Ecto neural progenitor cell (in vitro differentiated cells): Measurements from ENCODE around the gene AMBRA1.

Source experiments
- DNase-seq: peaks from one replicate; pipeline ENCODE4 v3.0.0-alpha.2; 2018; ENCODE audit warnings: low spot score

AMBRA1 gene

DNA sequence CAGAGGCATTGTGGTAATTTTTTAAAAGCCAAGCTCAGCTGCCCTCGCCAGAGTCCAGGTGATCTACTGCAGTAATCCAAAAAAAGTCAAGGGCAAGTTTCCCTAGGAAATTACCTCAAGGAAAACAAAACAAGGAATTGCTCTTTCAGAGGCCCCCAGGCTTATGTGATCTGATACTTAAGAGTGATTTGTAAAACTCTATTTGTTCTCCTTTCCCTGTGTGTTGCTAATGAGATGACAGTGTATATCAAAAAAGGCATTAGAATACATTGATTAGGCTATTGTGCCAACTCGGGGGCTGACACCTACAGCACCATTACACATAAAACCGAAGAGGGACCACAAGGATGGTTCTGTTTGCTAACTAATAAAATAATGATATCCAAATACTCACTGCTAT is 157.7 kb downstream of the AMBRA1 start:
- DNase-seq = no peak

DNA sequence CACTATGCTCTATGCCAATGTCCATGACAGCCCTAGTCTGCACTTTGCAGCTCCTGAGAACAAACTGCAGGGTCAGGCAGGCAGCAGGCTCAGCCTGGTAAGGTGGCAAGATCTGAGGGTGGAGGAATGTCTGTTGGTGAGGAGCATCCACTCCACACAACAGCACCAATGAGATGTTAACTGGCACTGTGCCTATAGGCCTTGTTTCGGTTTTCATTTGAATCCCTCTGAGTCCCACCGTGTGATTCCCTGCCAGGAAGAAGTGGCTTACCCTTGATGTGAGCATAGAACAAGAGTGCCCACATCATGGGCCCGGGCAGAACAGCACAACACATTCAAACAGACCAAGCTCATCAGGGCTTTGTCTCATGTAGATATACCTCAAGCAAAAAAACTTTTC is 158.1 kb downstream of the AMBRA1 start:
- no peak for DNase-seq

DNA sequence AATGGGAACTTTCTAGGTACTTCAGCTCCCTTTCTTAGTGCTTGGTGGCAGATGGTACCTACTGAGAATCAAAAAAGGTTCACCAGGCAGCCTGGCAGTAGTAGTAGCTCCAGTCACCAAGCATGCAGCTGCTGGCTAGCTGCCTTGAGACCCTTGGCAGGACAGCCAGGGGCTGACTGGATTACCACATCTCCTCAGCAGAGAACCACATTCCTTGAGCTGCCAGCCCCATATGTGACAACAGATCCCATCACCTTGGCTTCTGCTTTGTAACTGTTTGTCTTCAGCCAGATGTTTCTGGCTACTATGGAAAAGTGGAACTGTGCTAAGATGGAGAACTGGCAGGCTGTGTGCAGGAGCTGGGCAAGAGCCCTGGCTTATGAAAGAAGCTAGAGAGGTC is 162.6 kb downstream of the AMBRA1 start:
- DNase-seq = no peak

DNA sequence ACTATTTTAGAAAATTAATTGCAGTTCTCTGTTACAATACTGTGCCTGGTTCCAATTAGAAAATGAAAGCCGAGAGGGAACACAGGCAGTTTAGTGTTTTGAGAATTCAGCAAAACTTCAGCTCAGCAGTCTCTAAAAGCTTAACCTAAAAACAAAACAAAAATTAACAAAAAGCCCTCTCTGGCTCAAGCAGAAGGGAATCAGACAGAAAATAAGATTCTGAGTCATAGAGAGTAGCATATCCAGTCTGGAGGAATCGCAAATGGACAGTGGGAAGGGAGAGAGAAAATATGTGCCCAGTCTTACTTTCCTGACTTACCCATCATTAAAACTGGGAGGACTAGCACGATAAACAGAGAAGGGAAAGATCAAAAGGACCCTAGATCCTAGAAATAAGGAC is 164.1 kb downstream of the AMBRA1 start:
- no peak for DNase-seq

DNA sequence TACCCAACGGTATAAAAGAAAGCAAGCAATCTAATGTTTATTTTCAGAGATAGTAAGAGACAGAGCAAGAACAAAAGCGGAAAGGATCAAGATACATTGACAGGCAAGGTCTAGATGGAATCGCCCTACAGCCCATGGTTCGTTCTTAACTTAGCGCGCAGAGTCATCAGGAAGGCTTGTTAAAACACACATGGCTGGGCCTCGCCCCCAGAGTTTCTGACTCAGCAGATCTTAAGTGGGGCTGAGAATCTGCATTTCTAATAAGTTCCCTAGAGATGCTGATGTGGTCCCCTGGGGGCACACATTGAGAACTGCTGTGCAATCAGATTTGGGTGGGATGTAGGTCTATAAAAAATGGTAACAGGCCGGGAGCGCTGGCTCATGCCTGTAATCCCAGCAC is 166.5 kb downstream of the AMBRA1 start:
- DNase-seq = no peak

DNA sequence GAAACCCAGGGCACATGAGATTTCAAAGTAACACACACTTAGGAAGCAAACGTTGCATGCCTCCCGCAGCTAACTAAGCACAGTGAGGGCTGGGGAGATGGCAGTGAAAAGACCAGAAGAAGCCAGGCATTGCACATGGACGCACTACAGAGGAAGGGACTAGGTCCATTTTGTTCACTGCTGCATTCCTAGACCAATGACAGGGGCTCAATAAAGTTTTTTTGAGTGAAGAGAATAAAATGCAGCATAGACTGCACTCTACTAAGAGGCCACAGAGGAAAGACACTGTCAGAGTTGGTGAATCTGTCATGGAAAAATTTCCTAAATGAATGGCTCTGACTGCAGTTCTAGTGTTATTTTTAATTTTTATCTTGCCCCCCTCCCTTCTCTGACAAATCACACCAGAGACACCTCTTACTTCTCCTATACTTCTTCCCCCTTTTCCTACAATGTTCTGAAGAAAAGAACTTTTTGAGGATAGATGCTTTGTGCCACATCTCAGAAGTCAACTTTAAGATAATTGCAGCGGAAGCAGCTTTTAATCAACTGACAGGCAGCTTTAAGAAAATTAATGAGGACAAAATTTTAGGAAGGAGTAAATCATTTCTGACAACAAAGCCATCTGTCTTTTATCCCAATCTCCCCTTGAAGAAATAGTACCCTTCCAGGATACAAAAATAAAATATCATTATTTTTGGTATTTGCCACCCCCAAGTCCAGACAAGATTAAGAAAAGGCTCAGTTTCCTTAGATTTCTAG is 167.4 kb downstream of the AMBRA1 start:
- no peak for DNase-seq

DNA sequence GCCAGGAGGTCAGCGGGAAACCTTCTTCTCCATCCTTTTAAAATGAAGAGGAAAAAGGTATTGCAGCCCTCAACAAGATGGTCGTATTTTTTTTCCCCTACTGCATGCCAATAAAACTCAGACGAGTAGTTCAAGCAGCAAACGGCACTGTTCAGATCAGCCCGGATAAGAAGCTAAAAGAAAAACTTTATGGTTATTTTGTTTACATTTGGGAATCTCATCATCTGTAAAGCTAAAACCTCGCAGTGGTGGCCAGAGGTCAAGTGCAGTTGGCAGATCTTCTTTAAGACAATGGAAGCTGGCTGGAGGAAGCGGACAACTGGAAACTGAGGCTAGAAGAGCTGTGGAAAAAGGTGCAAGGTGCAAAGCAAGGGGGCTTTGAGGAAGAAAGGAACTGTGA is 171.2 kb downstream of the AMBRA1 start:
- no peak for DNase-seq

DNA sequence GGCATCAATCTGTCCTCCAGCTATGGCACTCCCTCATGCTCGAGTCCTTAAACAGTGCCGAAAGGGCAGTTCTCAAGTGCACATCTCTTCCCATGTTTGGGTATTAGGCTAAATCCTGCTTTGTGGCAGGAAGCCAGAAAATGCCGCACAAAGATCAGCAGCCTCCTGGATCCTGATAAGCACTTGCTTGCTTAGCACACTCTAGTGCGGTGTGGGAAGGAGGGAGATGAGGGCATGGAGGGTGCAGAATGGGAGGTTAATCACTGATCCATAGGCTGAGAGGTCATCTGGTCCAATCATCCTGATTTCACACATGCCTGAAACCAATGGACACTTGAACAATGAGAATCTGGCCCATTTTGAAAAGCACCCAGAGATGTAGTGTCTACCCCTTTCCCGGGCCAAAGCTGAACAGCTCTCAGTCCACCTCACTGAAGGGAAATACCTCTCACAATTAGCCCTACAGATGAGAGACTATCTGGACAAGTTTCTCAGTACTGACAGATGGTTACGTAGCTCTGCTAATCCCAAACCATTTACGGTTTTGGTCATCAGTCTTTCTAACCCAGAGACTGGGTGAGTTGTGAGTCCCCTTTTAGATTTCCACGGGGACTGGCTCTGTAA is 172.5 kb downstream of the AMBRA1 start:
- no peak for DNase-seq

DNA sequence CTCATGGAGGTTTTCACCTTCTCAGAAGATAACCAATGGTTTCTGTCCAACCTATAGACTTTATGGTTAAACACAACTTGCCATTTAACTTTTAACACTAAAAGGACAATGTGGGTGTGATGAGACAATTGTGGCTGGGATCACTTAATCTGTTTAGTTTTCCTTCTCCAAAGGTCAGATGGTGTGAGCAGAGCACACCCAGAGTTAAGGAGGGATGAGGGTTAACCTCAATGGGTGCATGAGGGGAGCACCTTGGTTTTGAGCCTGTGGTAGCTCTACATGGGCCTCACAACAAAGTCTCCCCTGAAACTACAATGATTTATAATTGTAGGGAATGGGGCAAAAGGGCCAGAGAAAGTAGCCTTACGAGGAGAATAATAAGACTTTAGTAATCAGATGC is 173.3 kb downstream of the AMBRA1 start:
- no peak for DNase-seq

DNA sequence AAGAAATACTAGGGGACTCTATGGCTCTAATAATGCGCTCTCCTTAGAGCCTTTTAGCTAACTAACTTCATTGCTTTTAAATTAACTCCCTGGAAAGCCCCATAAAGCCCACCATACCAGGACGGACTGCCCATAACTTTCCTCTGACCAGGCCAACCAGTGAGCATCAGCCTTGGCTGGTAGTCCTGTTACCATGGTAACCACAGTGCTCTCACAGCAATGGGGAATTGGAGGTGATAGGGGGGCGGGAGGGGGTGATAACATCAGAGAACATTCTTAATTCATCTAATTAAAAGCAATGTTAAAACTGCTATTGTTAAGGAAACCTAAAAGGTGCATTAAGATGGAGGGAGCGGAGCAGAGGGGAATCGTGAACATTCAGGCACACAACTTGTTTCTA is 175.1 kb downstream of the AMBRA1 start:
- no peak for DNase-seq

DNA sequence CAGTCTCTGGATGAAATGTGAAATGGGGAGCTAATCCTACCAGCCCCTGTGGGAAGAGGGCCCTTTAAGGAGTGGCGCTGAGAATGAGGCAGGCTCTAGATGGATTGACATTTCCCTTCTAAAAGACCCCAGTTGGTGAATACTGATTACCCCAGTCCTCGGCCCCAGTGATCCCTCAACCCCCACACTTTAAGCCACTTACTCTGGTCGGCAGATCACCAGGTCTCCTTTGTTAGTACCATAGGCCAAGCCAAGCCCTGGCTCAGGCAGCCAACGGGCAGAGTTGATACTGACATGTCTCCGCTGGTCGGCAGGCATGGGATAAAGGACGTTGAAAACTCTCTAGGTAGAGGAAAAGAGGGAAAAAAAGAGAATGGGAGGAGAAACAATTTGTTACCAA is 176.1 kb downstream of the AMBRA1 start:
- DNase-seq = peak; percentile 75

DNA sequence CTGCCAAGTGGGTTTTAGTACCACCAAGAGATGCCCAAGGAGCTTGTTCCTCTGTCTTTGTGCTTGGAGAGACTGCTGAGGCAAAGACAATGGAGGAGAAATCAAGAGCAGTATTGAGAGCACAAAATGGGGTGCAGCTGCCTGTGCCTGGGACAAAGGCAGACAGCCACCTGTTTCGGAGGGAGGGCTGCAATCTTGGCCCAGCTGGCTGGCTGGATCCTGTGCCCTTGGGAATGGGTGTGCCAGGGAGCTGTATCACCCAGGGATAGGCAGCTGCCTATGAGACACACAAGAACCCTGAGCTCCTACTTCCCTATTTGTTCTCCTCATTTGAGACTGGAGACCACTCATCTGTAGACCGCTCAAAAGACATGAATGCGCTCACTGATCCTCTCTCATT is 178.9 kb downstream of the AMBRA1 start:
- DNase-seq = no peak

DNA sequence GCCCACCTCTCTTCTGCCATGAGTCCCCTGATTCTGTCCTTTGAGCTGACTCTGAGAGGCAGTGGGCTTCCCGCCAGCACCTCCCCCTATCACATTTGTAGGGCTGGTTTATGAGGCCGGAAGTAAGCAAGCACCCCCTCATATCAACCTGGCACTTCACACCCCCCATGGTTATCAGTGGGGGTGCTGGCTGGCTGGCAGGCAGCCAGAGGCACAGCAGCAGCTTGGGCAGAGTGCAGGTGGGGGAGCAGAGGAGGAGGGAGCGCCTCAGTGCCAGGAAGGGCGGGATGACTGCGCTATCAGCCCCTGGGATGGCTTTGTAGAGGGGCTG is 179.4 kb downstream of the AMBRA1 start:
- DNase-seq = no peak

DNA sequence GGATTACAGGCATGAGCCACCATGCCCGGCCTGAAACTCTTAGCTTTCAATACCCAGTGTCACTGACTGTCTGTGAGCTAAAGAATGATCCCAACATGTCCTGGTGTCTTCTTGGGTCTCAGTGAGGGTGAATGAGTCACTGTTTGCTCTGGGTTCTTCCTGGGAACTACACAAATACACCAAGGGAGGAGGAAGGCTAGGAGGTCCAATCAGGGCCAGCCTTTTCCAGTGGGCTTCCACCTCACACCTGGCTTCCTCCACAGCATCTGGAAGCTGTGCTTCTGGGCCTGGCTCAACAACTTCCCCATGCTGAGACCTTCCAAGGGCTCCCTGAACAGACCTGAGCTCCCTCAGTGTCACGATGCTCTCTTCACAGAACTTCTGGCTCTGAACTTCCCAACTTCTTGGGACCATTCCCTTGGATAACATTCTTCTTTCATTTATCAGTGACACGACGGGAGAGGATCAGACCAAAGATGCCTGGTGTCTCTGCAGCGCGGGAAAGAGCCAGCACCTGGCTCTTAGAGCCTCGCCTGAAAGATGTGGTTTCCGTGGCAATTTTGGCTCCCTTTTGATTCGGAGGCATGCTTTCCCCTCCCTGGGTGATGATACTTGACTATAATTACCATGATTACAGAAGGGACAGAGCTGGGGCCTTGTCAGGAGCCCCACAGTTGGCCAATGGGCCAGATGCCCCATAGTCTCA is 179.9 kb downstream of the AMBRA1 start:
- DNase-seq = no peak

DNA sequence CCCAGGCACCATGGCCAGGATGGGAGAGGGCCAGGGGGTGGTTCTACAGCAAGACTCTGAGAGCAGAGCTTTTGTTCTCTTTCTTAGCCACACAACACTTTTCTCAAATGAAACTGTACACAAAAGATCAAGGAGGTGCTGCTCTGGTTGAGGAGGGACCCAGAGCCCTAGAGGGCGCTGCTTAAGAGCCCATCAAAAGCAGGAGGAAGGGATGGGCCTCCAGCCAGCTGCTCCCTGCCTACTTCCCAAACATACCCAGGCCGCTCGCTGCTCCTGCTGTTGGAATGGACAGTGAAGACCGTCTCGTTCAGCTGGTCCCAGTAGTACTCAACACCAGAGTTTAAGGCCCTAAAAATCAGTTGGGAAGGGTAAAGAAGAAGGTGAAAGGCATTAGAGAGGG is 183.8 kb downstream of the AMBRA1 start:
- peak; percentile 72 for DNase-seq

DNA sequence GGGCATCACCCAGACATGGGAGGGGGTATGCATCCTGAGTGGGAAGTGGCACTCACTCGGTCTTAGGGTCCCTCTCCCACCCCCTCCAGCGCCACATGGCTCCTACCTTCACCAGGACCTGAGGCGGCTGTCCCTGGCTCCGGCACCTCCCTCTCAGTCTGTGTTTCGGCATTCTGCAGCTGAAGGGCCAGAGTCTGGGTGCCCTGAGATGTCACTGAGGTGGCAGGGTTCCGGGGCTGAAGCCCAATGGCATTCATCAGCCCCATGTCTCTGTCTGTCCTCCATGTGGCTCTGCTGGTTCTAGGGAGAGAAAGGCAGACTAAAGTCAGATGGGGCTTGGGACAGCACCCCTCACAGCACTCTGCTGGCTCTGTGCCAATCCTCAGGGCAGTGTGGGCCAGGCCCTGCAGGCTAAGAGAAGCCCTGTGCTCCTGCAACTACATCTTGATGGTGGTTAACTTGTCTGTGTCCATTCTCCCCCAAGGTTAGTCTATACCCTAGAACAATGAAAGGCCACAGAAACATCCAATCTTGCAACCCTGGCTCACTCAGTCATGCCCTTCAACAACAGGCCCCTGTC is 185.3 kb downstream of the AMBRA1 start:
- no peak for DNase-seq

DNA sequence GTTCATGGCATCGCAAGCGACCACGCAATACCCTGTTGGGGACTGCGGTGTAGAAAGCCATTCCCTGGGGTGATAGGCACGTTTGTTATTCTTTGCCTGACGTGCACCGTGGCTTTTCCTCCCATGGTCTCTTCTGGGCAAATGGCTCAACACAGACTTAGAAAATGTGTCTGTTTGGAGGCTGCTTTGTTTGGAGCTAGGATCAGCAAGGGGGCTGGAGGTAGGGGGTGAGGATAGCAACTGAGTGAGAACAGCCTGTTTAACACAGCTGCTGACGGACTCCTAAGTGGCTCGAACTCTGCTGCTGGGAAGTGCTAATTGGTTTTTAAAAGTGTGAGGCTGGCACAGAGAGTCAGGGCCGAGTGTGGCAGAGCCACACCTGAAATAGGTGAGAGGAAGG is 186.2 kb downstream of the AMBRA1 start:
- DNase-seq = no peak

DNA sequence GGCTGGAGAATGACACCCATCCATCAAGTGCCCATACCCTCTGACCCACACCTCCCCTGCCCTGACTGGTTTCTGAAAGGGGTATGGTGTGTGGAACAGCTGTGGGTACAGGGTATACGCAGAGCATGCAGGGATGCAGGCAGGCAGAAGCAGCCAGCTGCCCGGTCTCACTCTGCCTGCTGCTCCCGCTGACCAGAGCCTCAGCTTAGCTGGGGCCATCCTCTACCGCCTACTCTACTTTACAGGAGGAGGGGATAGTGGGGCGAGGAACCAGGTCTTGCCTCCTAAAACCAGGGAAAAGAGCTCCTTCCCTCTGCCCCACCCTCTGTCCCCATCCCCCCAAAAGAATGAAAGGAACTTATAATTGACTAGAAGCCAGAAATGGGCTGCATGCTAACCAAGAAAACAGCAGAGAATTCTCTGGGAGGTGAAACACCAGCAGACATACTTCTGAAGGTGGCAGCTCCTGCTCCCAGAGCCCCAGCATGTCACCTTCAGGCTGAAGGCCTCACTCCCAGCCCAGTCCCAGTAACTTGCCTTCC is 189.3 kb downstream of the AMBRA1 start:
- DNase-seq = no peak

DNA sequence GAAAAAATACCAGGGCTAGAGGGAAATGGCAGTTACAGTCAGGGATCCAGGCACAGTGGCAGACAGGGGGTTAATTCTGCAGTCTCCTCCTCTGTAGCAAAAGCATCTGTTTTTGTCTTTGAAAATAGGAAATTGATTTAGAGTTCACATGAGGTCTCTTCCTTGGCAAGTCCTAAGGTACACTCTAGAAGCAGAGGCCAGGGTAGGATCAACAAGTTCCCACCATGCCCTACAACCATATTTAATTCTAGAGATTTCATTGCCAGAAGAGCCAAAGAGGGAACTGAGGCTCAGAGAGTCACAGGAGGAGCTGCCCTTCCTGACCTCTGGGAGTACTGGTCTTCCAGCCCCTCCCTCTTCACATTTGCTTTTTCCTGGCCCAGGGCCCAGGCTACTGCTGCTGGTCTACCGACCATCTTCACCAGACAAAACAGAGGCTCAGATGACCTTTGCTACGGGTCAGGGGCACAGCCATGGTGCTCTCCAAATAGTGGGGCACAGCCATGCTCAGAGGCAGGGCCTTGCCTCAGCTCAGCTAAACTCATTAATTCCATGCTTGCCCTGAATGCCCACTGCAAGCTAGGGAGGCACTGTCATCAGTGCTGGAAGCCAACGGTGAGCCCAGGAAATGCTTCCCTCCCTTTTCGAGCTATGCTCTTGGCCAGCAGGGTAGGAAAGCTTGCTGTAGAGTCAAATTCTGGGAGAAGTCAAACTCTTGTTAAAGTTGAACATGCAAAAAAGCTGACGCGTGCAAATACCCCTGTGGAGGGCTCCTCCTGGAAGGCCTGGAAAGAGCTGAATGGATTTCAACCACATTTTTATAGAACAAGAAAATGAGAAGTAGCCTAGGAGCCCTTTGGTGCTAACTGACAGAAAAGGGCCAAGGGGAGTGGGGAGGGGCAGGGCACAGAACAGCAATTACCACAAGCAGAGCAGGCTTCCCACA is 190.6 kb downstream of the AMBRA1 start:
- DNase-seq = no peak

DNA sequence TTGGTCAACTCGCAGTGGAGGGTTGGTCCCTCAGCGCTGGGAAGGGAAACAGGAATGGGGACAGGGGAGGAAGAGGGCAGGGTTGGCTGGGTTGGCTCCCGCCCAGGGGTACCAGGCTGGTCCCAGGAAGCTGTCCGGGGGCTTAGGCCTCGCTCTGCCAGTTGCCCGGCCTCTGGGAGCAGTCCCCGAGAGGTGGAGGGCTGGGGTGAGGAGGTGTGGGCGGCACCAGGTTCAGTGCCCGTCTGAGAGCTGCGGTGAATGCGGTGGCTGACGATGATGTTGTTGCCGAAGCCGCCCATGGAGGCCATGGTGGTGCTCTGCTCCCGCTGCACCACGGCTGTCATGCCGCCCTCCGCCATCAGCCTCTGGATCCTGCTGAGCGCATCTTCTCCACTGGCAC is 196.3 kb downstream of the AMBRA1 start:
- no peak for DNase-seq

DNA sequence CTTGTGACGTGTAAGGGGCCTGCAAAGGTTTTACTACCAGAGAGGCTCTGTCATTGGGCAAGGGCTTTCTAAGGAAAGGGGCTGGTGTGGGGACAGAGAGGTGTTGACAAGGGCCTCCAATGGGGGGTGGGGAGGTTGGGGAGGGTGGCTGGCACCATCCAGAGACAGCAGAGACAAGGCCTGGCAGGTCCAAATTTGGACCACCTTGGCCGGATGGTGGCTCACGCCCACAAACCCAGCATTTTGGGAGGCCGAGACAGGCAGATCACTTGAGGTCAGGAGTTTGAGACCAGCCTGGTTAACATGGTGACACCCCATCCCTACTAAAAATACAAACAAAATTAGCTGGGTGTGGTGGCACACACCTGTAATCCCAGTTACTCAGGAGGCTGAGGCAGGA is 200.1 kb downstream of the AMBRA1 start:
- DNase-seq = no peak

DNA sequence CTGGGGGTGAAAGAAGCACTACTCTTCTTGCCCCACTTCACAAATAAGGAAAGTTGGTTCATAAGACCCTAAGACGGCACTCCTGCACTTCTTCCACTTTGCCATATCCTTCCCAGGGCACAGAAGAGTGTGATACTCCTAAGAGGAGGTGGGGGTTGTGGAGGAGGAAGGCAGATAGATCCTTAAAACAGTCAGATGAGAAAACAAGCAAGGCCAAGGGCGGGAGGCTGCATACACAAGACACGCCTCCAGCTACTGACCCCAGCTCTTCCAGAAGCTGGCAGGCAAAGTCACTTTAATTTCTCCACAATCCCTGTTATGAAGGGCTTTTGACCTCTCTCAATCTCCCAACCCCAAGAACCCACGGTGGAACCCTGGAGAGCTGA is 200.6 kb downstream of the AMBRA1 start:
- no peak for DNase-seq
